ENCODE results near the gene CDH23. TPM values are rescaled to one million over a fixed set of nuclear protein-coding genes. Genes with fewer than 3 reads are reported as not detected.
A peak's percentile ranks its signal among the peaks of the same experiment; 100 is the strongest.

CDH23 gene
- total and polyA plus RNA-seq, 9 of the 15 experiments (the other 6 are each of a cell fraction or from before 2014, with no cell fraction given), result 0.18 to 1.2 (median 0.47) TPM

DNA sequence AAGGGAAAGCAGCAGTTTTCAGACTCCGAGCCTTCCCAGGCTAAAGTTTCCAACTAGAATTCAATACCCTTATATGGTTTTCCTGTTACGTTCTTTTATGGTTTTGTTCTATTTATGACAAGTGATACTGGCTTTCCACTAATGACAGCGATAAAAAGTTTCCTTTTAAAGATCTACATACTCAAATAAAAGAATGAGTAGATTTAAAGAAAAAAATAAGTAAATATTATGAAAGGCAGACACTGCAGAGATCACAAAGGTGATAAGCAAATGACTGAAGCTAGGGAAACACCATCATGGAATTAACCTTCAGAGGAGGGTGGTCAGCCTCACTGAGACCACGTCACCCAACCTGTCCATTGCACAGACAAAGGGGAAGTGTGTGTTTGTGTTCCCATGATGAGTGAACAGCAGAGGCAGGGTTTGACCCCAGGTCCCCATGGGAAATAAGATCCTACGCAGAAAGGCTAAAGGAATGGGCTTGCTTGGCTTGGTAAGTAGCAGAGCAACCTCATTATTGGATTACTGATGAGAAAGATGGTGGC, 372.6 kb downstream of the CDH23 start:
- Histone ChIP-seq H4K20me1 (replicated peaks; ENCODE audit: control insufficient read depth, insufficient read depth, low read length) (peaks cover 3% of the 10 kb centered on the region; the same call in 1 of the 2 replicates), H3K9me1 (ENCODE audit: control insufficient read depth, insufficient read depth, low read length) (no peaks in the 10 kb centered on the region), H3K9ac (ENCODE audit: insufficient read depth in 1 of 2, low read depth in 2 of 2, low read length in 2 of 2) (no peak overlapping the region), H3K79me2 (ENCODE audit: control insufficient read depth, insufficient read depth, low read length) (no peaks in the 10 kb centered on the region; the same call in 2 of the 3 replicates), H2AFZ (ENCODE audit: low read depth, low read length) (peak overlapping the region; percentile 28), H3K4me2 (ENCODE audit: insufficient read depth, low read length) (peak overlapping the region; percentile 19; the same call in 1 of the 2 replicates), H3K27ac (ENCODE audit: extremely low read depth, low read depth, low read length) (peak overlapping the region; percentile 35; the same call in 1 of the 3 replicates), H3K9me3 (replicated peaks; ENCODE audit: control insufficient read depth, insufficient read depth, low read depth, low read length) (no peaks in the 10 kb centered on the region), H3K36me3 (ENCODE audit: control insufficient read depth, insufficient read depth, low read length) (no peaks in the 10 kb centered on the region), H3K4me3 (no peak overlapping the region), H3K4me1 (replicated peaks in 1 of 2; ENCODE audit: control insufficient read depth in 2 of 2, insufficient read depth in 2 of 2, low read length in 2 of 2) (peaks cover 41 to 52% of the 10 kb centered on the region in 2 experiments), H3K27me3 (ENCODE audit: control insufficient read depth in 2 of 2, insufficient read depth in 2 of 2, low read length in 2 of 2) (no peaks in the 10 kb centered on the region)
- intact Hi-C loops (cut with micrococcal nuclease) (no loop called here), in situ Hi-C loops (cut with MboI) (no loop called here)
- POLR2A ChIA-PET, result interaction anchor here (0.6 to 1.6 kb wide), 7 partner anchors 12 to 501 kb away, joined by 3 to 7 read pairs (median 3); no protein-coding TSS in a partner anchor
- CTCF ChIA-PET (ENCODE audit: low intra/inter-chr PET ratio), result no interaction called here
- DNase-seq (ENCODE audit: extremely low read depth in 1 of 4, low spot score in 3 of 4) (no peak), ATAC-seq (no peak), FAIRE-seq (no peak)
- BruUV-seq (replicated peaks), result no TSS peak
- TF ChIP-seq KDM5B (IDR thresholded peaks at IDR 0.05; ENCODE audit: insufficient replicate concordance, low read depth, low read length) (no peak), RFX5 (IDR thresholded peaks at IDR 0.05; ENCODE audit: low read depth, low read length) (no peak), GATA2 (CRISPR knock-in tag; IDR thresholded peaks at IDR 0.05) (0 out of 2 replicates have a peak, but pooled peaks have one; percentile 49), HSF4 (CRISPR knock-in tag; IDR thresholded peaks at IDR 0.05; ENCODE audit: borderline replicate concordance) (0 out of 2 replicates have a peak, but pooled peaks have one; percentile 23), SRF (CRISPR knock-in tag; IDR thresholded peaks at IDR 0.05) (peak in 1 of 2 experiments; percentile 87; a peak in 1 of 4 replicates), GTF2E2 (tag; IDR thresholded peaks at IDR 0.05) (peak; percentile 50; the same call in 1 of the 2 replicates), ATF1 (CRISPR knock-in tag; IDR thresholded peaks at IDR 0.05) (no peak), ATF1 (tag; IDR thresholded peaks at IDR 0.05) (0 out of 2 replicates have a peak, but pooled peaks have one; percentile 24), EHMT2 (IDR thresholded peaks at IDR 0.05) (0 out of 2 replicates have a peak, but pooled peaks have one; percentile 49), L3MBTL2 (IDR thresholded peaks at IDR 0.05) (peak; percentile 12; the same call in 1 of the 2 replicates), ZNF764 (CRISPR knock-in tag; IDR thresholded peaks at IDR 0.05; ENCODE audit: low read depth) (no peak), GTF2A2 (tag; IDR thresholded peaks at IDR 0.05) (0 out of 2 replicates have a peak, but pooled peaks have one; percentile 46), SPI1 (IDR thresholded peaks at IDR 0.05; ENCODE audit: borderline replicate concordance, low read depth, low read length) (peak; percentile 77; the same call in 1 of the 2 replicates)
- TF ChIP-seq, protein P1, sequence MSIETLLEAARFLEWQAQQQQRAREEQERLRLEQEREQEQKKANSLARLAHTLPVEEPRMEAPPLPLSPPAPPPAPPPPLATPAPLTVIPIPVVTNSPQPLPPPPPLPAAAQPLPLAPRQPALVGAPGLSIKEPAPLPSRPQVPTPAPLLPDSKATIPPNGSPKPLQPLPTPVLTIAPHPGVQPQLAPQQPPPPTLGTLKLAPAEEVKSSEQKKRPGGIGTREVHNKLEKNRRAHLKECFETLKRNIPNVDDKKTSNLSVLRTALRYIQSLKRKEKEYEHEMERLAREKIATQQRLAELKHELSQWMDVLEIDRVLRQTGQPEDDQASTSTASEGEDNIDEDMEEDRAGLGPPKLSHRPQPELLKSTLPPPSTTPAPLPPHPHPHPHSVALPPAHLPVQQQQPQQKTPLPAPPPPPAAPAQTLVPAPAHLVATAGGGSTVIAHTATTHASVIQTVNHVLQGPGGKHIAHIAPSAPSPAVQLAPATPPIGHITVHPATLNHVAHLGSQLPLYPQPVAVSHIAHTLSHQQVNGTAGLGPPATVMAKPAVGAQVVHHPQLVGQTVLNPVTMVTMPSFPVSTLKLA (conservative IDR thresholded peaks at IDR 0.05), result 0 out of 4 replicates have a peak, but pooled peaks of 1 of the 2 experiments have one; percentile 16
- 44% methylated on average over 5 of the region's 5 CpGs for WGBS (ENCODE audit: insufficient coverage, low coverage, missing lambda C conversion rate)
